Cardiac septum (tissue), 1 donor: ENCODE data around the gene GMPR. TPM values are rescaled to one million over a fixed set of nuclear protein-coding genes. Genes with fewer than 3 reads are reported as not detected.

Experiments used
- DNase-seq: peaks from one replicate; pipeline ENCODE4 v3.0.0-alpha.2; 2020; ENCODE audit warnings: low spot score
- intact Hi-C: fragments of 100-400 bp; cut with DNase I; formaldehyde crosslinking; loops from one replicate; pipeline ENCODE4 v1.14.0; 2022
- long read RNA-seq: library from polyadenylated mRNA; unstranded; transcript quantifications from one replicate; pipeline ENCODE4 v2.0.0, GENCODE V29; 2021
- total RNA-seq: library from RNA; stranded (reverse); fragmentation: NEBNext Ultra II Directional; extraction: Animal tissue kit (Norgen Biotek cat#: 25700); gene quantifications from one replicate; pipeline ENCODE4 v1.2.1, GENCODE V29; 2021
- donor health status: DM: no; HTN: no; CAD: no.

Gene GMPR
- 71.0 TPM for total RNA-seq
- long read RNA-seq, transcript GMPR-201 (9 exons, 1,515 nt) = major isoform, 102 of 117 reads
- long read RNA-seq, partial matches to known transcripts = 5 of 117 reads
- long read RNA-seq, other reads (novel, unspliced or antisense) = 10 of 117 reads

GRCh38 chr6:16238057-16238962 is at the start of gene GMPR:
GMPR (plus strand) TSS chr6:16238587; CDS start chr6:16238694, 107 bp downstream.
- DNase-seq = peak; percentile 93
- intact Hi-C loops = loop anchor here (2.0 kb wide), 1 partner anchor 38 kb away; no protein-coding TSS in a partner anchor

DNA sequence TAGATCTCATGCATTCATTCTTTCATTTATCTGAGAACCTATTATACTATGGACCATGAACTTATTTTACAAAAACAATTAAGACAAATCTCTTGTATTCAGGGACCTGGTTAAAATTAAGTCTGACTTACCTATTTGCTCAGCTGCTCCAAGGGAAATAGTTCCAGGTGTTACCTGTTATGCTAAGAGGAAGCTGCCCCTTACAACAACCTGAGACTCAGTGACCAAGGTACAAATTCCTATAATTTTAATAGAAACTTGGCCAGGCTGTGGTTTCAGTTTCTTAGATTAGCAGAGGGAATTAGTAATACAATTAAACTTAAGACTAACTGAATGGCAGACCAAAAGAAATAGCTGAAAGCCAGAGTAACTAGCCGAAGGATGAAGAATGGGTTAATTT is 48.2 kb upstream of the GMPR start:
- intact Hi-C loops = no loop called here
- no peak for DNase-seq

DNA sequence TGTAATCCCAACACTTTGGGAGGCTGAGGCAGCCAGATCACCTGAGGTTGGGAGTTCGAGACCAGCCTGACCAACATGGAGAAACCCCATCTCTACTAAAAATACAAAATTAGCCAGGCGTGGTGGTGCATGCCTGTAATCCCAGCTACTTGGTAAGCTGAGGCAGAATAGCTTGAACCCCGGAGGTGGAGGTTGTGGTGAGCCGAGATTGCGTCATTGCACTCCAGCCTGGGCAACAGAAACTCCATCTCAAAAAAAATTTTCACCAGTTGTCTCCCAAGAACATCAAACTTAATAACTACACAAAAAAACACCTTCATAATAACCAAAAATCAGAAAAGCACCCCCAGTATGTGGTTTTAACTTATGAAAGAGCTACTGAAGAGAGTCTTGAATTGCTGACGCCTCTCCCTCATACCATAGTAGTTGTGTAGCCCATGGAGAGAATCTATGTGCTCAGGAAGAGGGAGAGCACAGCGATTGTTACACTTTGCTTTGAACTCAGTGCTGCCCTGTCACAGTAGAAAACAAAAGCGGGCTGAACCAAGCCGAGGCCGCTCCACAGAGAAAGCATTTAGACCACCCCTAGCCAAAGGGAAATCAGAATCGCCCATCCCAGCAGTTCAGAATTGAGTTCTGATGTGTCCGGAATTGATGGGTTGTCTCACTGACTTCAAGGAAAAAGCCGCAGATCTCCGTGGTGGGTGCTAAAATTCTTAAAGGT is 42.0 kb upstream of the GMPR start:
- intact Hi-C loops = no loop called here
- no peak for DNase-seq

DNA sequence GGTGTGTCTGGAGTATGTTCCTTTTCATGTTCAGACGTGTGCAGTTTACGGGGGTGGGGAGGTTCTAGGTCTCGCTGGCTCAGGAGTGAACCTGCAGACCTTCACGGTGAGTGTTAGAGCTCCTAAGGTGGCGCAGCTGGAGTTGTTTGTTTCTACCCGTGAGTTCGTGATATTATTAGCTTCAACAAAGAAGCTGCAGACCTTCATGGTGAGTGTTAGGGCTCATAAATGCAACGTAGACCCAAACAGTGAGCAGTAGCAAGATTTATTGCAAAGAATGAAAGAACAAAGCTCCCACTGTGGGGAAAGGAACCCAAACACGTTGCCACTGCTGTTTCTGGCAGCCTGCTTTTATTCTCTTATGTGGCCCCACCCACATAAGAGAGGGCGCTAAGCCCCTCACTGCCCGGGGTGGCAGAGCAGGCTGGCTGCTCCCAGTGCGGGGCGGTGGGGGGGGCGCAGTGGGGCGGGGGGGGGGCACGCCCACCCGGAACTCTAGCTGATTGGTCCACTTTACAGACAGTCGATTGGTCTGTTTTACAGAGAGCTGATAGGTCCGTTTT is 41.3 kb upstream of the GMPR start:
- no peak for DNase-seq
- intact Hi-C loops = no loop called here

DNA sequence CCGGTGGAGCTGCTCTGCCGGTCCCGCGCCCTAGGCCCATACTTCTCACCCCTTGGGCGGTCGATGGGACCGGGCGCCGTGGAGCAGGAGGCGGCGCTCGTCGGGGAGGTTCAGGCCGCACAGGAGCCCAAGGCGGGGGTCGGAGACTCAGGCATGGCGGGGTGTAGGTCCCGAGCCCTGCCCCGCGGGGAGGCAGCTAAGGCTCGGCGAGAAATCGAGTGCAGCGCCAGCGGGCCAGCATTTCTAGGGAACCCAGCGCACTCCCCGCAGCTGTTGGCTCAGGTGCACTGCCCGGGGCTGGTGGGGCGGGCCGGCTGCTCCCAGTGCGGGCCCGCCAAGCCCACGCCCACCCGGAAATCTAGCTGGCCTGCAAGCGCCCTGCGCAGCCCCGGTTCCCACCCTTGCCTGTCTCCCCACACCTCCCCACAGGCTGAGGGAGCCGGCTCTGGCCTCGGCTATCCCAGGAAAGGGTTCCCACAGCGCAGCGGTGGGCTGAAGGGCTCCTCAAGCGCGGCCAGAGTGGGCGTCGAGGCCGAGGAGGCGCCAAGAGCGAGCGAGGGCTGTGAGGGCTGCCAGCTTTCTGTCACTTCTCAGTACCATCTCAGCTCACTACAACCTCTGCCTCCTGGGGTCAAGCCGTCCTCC is 40.2 kb upstream of the GMPR start:
- intact Hi-C loops = no loop called here
- no peak for DNase-seq

DNA sequence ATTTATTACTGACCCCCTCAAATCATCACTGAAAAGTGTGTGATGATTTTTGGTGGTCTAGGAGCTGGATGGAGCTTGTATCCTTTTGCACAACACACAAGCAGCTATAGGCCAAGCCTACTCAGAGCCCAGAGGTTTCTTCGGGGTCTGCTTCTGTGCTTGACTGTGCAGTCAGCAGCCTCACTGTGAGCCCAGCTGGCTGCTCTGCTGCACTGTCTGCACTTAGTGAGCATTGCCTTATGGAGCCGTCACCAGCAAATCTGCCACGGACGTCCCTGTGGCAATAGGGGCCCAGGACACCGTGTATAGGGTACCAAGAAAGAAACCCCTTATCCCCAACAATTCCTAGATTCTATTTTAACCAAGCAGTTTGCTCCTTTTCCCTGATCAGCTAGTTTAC is 38.6 kb upstream of the GMPR start:
- intact Hi-C loops = loop anchor here (10.0 kb wide), 1 partner anchor 685 kb away; no protein-coding TSS in a partner anchor
- DNase-seq = no peak

GRCh38 chr6:16200321-16200883 is 38.0 kb upstream of the GMPR start:
- DNase-seq = no peak
- intact Hi-C loops = loop anchor here (10.0 kb wide), 1 partner anchor 686 kb away; no protein-coding TSS in a partner anchor

DNA sequence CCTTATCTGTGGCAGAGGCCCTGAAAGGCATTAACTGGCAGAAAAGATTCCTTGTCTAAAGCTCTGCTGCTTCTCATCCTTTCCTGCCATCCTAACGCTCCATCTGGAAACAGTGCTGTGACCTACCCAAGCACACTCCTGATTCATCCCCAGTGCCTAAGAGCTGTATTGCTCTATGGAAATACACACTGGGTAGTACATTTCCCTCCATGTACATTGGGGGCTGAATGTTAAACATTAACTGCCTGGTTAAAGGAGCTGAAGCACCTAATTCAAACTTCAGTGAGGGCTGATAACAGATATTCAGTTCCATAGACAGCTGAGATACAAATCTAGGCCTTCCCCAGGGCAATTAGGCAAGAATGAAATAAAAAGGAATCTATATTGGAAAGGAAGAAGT is 36.7 kb upstream of the GMPR start:
- DNase-seq = no peak
- intact Hi-C loops = loop anchor here (10.0 kb wide), 1 partner anchor 687 kb away; no protein-coding TSS in a partner anchor

DNA sequence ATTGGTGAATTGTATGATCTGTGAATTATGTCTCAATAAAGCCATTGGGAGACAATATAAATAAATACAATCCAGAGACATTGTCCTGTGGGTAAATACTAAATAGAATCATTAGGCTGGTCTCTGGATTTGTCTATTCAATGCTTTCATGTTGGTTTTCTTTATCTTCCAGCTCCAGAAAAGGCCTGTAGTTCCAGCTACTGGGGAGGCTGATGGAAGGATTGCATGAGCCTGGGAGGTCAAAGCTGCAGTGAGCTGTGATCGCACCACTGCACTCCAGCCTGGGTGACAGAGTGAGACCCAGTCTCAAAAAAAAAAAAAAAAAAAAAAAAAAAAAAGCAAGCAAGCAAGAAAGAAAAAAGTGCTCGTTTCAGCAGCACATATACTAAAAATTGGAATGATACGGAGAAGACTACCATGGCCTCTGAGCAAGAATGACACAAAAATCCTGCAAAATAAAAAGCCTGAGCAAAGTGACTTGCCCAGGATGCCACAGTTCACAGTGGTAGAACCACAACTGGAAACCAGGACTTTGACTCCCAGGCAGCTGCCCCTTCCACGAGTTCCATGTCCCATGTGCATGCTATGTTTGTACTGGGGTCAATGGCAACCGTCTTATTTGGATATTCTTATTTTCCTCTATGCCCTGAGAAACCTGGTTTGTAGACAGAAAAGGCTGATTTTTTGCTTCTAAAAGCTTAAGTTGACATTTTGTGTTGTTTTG is 33.6 kb upstream of the GMPR start:
- intact Hi-C loops = loop anchor here (5.0 to 10.0 kb wide), 3 partner anchors 78 to 690 kb away; partner anchors contain the start of gene MYLIP
- no peak for DNase-seq

- intact Hi-C loops = loop anchor here (5.0 to 10.0 kb wide), 3 partner anchors 78 to 691 kb away; partner anchors contain the start of gene MYLIP
- DNase-seq = no peak
Measured at GRCh38 chr6:16205377-16206144, 32.8 kb upstream of the GMPR start.

DNA sequence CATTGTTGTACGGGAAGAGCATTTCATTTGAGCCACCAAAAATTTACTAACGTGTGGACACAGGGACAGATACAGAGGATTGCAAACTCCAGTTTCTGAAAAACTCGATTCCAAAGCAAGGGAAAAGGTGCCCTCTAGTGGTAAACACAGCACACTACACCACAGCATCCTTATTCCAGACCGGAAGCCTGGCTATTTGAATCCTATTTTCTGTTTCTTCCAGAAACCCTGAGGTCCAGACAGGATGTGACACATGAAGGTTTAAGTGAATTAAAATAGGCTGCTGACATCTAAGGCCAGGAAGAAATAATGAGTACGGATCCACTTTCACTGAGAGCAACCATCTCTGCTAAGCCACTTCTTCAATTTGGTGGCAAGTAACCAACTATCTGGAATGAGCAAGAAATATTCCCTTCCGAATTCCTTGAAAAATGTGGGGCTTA is 31.8 kb upstream of the GMPR start:
- intact Hi-C loops = loop anchor here (5.0 to 10.0 kb wide), 3 partner anchors 79 to 692 kb away; partner anchors contain the start of gene MYLIP
- DNase-seq = no peak

DNA sequence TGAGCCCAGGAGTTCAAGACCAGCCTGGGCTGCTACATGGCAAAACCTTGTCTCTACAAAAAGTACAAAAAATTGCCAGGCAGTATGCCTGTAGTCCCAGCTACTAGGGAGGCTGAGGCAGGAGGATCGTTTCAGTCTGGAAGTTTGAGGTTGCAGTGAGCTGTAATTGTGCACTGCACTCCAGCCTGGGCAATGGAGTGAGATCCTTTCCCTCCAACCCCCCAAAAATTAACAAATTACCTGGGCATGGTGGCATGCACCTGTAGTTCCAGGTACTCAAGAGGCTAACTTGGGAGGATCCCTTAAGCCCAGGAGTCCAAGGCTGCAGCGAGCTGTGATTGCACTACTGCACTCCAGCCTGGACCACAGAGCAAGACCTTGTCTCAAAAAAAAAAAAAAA is 29.4 kb upstream of the GMPR start:
- intact Hi-C loops = loop anchor here (5.0 to 10.0 kb wide), 3 partner anchors 82 to 694 kb away; partner anchors contain the start of gene MYLIP
- DNase-seq = no peak

GRCh38 chr6:16209539-16209938 is 28.8 kb upstream of the GMPR start:
- intact Hi-C loops = loop anchor here (5.0 to 10.0 kb wide), 3 partner anchors 82 to 695 kb away; partner anchors contain the start of gene MYLIP

GRCh38 chr6:16212276-16212675 is 26.1 kb upstream of the GMPR start:
- DNase-seq = no peak
- intact Hi-C loops = no loop called here

More at GRCh38 chr6:16209539-16209938, 28.8 kb upstream of the GMPR start:
- DNase-seq = no peak

GRCh38 chr6:16216501-16217155 is 21.8 kb upstream of the GMPR start:
- intact Hi-C loops = no loop called here
- no peak for DNase-seq

DNA sequence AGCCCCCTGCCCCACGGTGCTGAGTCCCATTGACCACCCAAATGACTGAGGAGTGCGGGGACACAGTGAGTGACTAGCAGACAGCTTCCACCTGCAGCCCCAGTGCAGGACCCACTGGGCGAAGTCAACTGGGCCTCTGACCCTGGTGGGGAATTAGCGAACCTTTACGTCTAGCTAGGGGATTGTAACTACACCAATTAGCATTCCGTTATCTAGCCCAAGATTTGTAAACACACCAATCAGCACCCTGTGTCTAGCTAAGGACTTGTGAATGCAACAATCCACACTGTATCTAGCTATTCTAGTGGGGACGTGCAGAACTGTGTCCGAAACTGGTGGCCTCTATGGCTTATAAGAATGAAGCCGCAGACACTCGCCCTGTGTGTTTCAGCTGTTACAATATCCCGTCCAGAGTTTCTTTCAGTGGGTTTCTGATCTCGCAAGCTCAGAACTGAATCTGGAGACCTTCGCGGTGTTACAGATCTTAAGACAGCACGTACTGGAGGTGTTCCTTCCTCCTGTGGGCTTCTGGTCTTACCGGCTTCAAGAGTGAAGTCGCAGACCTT is 21.1 kb upstream of the GMPR start:
- intact Hi-C loops = no loop called here

More for the DNA sequence above, 21.1 kb upstream of the GMPR start:
- no peak for DNase-seq
